ENCODE data around the gene NOL3.

Gene NOL3

DNA sequence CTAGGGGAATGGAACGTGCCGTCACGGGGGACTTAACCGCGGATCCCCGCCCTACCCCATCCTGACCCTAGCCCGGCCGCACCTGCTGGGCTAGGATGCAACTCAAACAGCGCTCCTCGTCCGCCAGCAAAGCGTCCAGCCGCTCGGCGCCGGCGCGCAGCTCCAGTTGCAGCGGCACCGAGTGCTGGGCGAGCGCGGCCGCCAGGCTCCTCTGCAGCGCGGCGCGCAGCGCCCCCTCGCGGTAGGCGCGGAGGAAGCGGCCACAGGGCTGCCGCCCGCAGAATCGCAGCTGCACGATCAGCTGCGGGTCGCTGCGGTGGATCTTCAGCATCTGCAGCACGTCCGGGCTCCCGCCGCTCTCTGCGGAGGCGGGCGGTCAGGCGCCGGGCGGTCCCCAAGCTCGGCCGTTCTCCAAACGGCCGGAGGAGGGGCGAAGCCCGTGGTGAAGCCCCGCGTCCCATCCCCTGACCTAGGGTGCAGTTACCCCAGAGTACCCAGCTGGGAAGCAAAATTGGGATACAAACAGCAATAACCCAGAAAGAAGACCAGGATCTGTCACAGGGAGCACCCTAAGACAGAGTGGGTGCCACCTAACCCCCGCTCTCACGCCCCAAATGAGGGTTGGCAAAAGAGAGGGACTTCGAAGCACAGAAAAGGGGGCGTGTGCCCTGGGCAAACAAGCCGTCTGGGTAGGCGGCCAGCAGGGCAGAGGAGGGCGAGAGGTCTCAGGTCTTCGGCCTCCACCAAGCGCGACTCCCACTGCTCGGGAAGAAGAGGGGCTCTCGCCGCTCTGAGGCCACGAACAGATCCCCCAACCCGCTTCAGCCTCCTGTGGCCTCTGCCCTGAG is 14.8 kb upstream of the NOL3 start:
- Histone ChIP-seq H3K9me3 (replicated peaks; ENCODE audit: insufficient read depth, low read length) (no peaks in the 10 kb centered on the region), H3K79me2 (ENCODE audit: low read length) (peaks cover 17% of the 10 kb centered on the region), H2AFZ (ENCODE audit: low read length) (no peak overlapping the region), H3K4me2 (ENCODE audit: low read depth, low read length) (peak overlapping the region; percentile 95), H3F3A (ENCODE audit: insufficient read depth, low read length) (peaks cover 32% of the 10 kb centered on the region), H4K20me1 (ENCODE audit: insufficient read depth, low read length) (no peaks in the 10 kb centered on the region), H3K4me1 (ENCODE audit: low read length) (peaks cover 18% of the 10 kb centered on the region), H3K9me2 (replicated peaks; ENCODE audit: insufficient read depth, low read length) (no peaks in the 10 kb centered on the region), H3K4me3 (ENCODE audit: low read length) (peak overlapping the region; percentile 35), H3K27me3 (replicated peaks; ENCODE audit: insufficient read depth, low read length) (no peaks in the 10 kb centered on the region), H3K36me3 (replicated peaks; ENCODE audit: insufficient read depth, low read length) (no peaks in the 10 kb centered on the region), H3K27ac (ENCODE audit: low read length) (no peak overlapping the region), H3K9ac (ENCODE audit: low read length) (no peak overlapping the region; the same call in 1 of the 2 replicates)
- TF ChIP-seq, protein P1, sequence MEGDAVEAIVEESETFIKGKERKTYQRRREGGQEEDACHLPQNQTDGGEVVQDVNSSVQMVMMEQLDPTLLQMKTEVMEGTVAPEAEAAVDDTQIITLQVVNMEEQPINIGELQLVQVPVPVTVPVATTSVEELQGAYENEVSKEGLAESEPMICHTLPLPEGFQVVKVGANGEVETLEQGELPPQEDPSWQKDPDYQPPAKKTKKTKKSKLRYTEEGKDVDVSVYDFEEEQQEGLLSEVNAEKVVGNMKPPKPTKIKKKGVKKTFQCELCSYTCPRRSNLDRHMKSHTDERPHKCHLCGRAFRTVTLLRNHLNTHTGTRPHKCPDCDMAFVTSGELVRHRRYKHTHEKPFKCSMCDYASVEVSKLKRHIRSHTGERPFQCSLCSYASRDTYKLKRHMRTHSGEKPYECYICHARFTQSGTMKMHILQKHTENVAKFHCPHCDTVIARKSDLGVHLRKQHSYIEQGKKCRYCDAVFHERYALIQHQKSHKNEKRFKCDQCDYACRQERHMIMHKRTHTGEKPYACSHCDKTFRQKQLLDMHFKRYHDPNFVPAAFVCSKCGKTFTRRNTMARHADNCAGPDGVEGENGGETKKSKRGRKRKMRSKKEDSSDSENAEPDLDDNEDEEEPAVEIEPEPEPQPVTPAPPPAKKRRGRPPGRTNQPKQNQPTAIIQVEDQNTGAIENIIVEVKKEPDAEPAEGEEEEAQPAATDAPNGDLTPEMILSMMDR (IDR thresholded peaks at IDR 0.05; ENCODE audit: low read length) = peak; percentile 92
- no peak for TF ChIP-seq EZH2phosphoT487 (IDR thresholded peaks at IDR 0.05; ENCODE audit: low read length)
- TF ChIP-seq EZH2 (optimal IDR thresholded peaks at IDR 0.05; ENCODE audit: low read depth, low read length) = no peak
- DNase-seq = peak; percentile 77

DNA sequence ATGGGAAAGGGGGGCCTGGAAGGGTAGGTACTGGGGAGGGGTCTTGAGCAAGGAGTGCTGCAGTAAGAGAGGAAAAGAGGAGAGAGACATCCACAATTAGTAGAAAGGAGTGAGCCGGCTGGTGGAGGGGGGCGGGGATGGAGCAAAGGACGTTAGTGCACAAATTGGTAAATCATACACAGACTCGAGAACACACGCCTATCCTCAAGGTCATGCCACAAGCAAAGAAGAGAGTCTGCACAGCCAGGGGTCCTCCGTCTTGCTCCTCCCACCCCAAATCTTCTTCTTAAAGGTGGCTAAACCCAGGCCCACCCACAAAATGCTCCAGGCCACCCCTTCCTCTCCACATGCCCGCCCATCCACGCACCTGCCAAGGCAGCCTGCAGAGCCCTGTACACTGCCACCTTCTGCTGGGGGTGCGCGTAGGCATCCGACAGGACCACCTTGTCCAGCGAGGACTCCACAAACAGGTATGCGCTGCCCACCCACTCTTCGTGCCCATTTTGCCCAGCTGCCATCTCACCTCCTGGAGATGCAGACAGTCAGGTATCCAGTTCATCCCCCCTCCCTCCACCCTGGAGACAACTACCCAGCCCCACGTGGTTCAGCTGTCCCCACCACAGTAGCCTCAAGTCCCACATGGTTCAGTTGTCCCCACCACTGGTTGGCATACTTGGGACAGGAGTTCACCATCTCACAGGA is 14.0 kb upstream of the NOL3 start:
- DNase-seq = no peak

DNA sequence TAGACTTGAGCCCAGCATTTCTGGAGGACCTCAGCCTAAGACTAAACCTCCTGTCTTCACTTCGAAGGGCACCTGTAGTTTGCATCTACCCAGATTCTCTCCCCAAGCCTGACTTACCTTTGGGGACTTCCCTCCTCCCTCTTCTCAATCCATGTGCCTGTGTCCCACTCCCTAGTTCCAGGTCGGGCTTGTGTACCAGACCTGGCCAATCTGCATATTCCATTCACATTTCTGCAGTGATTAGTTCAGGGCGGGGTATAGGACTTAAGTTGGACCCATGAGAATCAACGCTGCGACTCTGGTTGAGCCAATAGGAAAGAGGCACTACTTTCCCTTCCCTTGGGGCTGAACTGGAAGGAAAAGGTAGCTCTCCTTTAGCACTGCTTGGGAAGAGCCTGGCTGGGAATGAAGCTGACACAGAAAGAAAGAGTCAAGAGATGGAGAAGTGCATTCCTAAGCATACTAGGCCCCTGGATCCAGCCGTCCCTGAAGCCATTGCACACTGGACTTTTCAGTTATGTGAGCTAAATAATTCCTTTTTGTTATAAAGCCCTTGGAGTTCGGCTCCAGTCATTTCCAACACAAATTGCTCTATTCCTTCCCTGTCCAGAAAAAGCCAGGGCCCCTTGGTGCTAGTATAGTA is 13.1 kb upstream of the NOL3 start:
- H3K79me2 ChIP-seq (ENCODE audit: low read length) = peaks cover 17% of the 10 kb centered on the region
- no peak for DNase-seq
- no peak overlapping the region for H2AFZ ChIP-seq (ENCODE audit: low read length)
- no peak overlapping the region for H3K4me3 ChIP-seq (ENCODE audit: low read length)
- H3K9me2 ChIP-seq (replicated peaks; ENCODE audit: insufficient read depth, low read length) = no peaks in the 10 kb centered on the region
- no peaks in the 10 kb centered on the region for H4K20me1 ChIP-seq (ENCODE audit: insufficient read depth, low read length)
- no peaks in the 10 kb centered on the region for H3K9me3 ChIP-seq (replicated peaks; ENCODE audit: insufficient read depth, low read length)
- no peak overlapping the region for H3K4me2 ChIP-seq (ENCODE audit: low read depth, low read length)
- H3K9ac ChIP-seq (ENCODE audit: low read length) = no peak overlapping the region
- peaks cover 18% of the 10 kb centered on the region for H3K4me1 ChIP-seq (ENCODE audit: low read length)
- no peaks in the 10 kb centered on the region for H3K36me3 ChIP-seq (replicated peaks; ENCODE audit: insufficient read depth, low read length)
- peaks cover 26% of the 10 kb centered on the region for H3F3A ChIP-seq (ENCODE audit: insufficient read depth, low read length)
- H3K27me3 ChIP-seq (replicated peaks; ENCODE audit: insufficient read depth, low read length) = no peaks in the 10 kb centered on the region
- H3K27ac ChIP-seq (ENCODE audit: low read length) = peak overlapping the region; percentile 100; the same call in 1 of the 2 replicates
- TF ChIP-seq, protein P1 (IDR thresholded peaks at IDR 0.05; ENCODE audit: low read length) = no peak
- no peak for TF ChIP-seq EZH2phosphoT487 (IDR thresholded peaks at IDR 0.05; ENCODE audit: low read length)
- TF ChIP-seq EZH2 (optimal IDR thresholded peaks at IDR 0.05; ENCODE audit: low read depth, low read length) = no peak

More for the DNA sequence above, 14.0 kb upstream of the NOL3 start:
- peaks cover 17% of the 10 kb centered on the region for H3K79me2 ChIP-seq (ENCODE audit: low read length)
- H3K36me3 ChIP-seq (replicated peaks; ENCODE audit: insufficient read depth, low read length) = no peaks in the 10 kb centered on the region
- TF ChIP-seq, protein P1 (IDR thresholded peaks at IDR 0.05; ENCODE audit: low read length) = no peak
- TF ChIP-seq EZH2phosphoT487 (IDR thresholded peaks at IDR 0.05; ENCODE audit: low read length) (no peak), EZH2 (optimal IDR thresholded peaks at IDR 0.05; ENCODE audit: low read depth, low read length) (no peak)
- no peak overlapping the region for H2AFZ ChIP-seq (ENCODE audit: low read length)
- H3K4me3 ChIP-seq (ENCODE audit: low read length) = no peak overlapping the region
- H3K27me3 ChIP-seq (replicated peaks; ENCODE audit: insufficient read depth, low read length) = no peaks in the 10 kb centered on the region
- no peaks in the 10 kb centered on the region for H4K20me1 ChIP-seq (ENCODE audit: insufficient read depth, low read length)
- no peak overlapping the region for H3K4me2 ChIP-seq (ENCODE audit: low read depth, low read length)
- H3K4me1 ChIP-seq (ENCODE audit: low read length) = peaks cover 18% of the 10 kb centered on the region
- no peak overlapping the region for H3K9ac ChIP-seq (ENCODE audit: low read length)
- no peaks in the 10 kb centered on the region for H3K9me2 ChIP-seq (replicated peaks; ENCODE audit: insufficient read depth, low read length)
- H3K9me3 ChIP-seq (replicated peaks; ENCODE audit: insufficient read depth, low read length) = no peaks in the 10 kb centered on the region
- H3F3A ChIP-seq (ENCODE audit: insufficient read depth, low read length) = peaks cover 32% of the 10 kb centered on the region
- no peak overlapping the region for H3K27ac ChIP-seq (ENCODE audit: low read length)
